Activated CD4-positive, CD25-positive, alpha-beta regulatory T cell treated with anti-CD3 and anti-CD28 coated beads, Interleukin-2, amount 50 U/mL, for 72 hours (primary cell): ENCODE results near the gene SMARCA4.

Source experiments
- DNase-seq: peaks from one replicate; pipeline ENCODE4 v3.0.0; 2021

SMARCA4 gene

GRCh38 chr19:11017275-11018035, 56.6 kb downstream of the SMARCA4 start:
- DNase-seq, result no peak

- DNase-seq, result no peak
Observed at GRCh38 chr19:11018179-11018578, 57.3 kb downstream of the SMARCA4 start.

GRCh38 chr19:11018763-11019162, 57.9 kb downstream of the SMARCA4 start:
- DNase-seq, result no peak

GRCh38 chr19:11019262-11019661, 58.4 kb downstream of the SMARCA4 start:
- no peak for DNase-seq

- DNase-seq, result no peak
Observed at GRCh38 chr19:11019824-11020223, 59.0 kb downstream of the SMARCA4 start.

- DNase-seq, result no peak
Observed at GRCh38 chr19:11020423-11020822, 59.6 kb downstream of the SMARCA4 start.

DNA sequence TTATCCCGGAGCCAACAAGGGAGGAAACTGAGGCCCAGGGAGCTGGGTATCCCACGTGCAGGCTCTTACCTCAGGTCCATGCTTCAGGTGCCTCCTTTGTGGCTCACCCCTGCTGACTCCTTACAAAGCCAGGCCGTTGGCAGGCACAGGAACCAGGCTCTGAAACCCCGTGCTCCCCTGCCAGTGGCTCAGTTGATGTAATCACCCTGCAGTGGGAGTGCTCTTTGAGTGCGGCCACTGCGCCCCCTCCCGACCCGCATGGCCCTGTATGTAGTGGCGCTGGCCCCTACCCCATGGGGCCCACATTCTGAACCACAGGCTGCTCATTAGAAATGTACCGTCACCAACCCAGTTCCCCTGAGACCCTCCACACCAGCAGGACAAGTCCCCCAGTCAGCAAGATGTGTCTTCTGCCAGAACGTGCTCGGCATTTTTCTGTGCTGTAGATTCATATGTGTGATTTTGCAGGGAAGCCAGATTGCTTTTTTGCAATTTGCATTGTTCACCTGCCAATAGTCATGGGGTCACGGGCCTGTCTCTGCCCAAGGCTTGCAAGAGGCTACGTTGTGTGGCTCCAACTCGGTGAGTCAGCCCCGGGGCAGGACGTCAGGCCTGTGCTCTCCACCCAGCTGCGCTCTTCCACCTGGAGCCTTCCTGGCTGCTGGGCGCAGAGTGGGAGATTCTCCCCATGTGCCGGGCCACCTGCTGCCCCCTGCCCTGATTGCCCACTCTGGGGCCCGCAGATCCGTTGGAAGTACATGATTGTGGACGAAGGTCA, 60.3 kb downstream of the SMARCA4 start:
- no peak for DNase-seq

DNA sequence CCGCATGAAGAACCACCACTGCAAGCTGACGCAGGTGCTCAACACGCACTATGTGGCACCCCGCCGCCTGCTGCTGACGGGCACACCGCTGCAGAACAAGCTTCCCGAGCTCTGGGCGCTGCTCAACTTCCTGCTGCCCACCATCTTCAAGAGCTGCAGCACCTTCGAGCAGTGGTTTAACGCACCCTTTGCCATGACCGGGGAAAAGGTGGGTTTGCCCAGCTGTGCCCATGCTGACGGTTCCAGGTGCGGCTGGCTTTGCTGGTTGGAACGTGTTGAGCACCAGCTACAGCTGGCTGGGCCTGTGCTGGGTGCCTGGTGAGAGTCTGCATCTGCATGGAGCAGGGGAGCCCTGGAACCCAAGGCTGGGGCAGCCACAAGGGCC, 60.9 kb downstream of the SMARCA4 start:
- no peak for DNase-seq

- no peak for DNase-seq
Observed at GRCh38 chr19:11023016-11023415, 62.2 kb downstream of the SMARCA4 start.

GRCh38 chr19:11023710-11024109, 62.9 kb downstream of the SMARCA4 start:
- DNase-seq, result no peak

- DNase-seq, result no peak
Observed at GRCh38 chr19:11024259-11024658, 63.4 kb downstream of the SMARCA4 start.

- DNase-seq, result no peak
Observed at GRCh38 chr19:11025006-11025405, 64.2 kb downstream of the SMARCA4 start.

DNA sequence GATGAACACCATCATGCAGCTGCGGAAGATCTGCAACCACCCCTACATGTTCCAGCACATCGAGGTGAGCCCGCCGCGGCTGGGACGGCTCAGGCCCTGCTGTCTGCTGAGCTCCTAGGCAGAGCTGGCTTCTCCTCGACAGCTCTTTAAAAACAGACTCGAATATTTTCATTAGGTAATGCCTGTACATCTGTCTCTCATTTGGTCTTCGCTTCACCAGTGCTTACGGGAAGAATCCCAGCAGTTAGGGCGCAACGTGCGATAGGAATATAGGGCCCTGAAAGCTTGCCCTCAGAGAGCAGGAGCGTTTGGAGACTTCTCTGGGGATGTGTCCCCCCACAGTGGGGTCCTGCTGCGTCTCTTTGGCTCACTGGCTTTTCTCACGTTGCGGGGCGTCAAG, 64.6 kb downstream of the SMARCA4 start:
- DNase-seq, result no peak

DNA sequence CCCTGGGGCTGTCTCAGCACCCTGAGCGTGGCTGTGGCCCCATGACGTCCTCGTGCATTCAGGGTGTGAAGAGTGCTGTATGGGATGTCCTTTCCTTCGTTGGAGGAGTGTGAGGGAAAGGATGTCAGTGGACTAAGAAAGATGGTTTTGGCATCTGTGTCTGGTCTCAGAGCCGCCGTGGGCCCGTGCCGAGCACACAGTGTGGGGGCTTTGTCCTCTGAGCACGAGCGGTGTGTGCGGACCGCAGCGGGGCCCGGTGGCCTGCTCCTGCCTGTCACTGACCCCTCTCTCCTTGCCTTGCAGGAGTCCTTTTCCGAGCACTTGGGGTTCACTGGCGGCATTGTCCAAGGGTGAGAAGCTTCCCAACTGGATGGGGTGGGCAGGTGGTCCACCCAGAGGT, 65.2 kb downstream of the SMARCA4 start:
- no peak for DNase-seq

DNA sequence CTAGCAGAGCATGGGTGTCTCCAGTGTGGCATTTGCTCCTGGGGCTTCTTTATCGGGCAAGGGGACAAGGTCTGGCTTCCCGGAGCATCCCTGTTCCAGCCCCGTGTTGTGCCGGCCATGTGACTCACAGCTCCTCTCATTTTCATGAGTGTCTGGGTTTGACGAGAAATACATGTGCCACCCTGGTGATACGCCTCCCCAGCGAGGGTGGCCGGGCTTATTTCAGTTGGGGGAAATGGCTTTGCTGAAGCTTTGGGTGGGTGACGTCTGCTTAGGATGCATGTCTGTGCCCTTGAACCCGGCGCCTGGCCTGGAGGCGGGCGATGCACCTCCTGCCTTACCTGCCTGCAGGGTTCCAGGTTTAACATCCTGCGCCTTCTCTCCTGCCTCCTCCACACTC, 66.6 kb downstream of the SMARCA4 start:
- no peak for DNase-seq

DNA sequence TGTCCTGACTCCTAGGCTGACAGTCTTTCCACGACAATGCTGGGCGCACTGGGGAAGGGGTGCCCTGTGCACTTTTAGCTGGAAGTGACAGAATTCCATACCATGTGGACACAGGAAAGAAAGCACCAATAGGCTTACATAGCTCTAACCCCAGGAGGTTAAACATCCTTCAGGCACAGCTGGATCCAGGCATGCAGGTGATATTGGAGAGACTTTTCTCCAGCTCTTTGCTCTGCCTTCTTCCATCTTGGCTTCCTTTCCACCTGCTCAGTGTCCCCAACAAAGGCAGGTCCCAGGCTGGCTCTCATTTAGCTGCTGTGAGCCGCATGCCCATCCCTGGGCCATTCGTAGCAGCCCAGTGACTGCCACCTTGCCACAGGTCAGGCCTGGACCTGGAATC, 67.3 kb downstream of the SMARCA4 start:
- DNase-seq, result no peak

- no peak for DNase-seq
Observed at GRCh38 chr19:11031421-11032070, 70.7 kb downstream of the SMARCA4 start.

DNA sequence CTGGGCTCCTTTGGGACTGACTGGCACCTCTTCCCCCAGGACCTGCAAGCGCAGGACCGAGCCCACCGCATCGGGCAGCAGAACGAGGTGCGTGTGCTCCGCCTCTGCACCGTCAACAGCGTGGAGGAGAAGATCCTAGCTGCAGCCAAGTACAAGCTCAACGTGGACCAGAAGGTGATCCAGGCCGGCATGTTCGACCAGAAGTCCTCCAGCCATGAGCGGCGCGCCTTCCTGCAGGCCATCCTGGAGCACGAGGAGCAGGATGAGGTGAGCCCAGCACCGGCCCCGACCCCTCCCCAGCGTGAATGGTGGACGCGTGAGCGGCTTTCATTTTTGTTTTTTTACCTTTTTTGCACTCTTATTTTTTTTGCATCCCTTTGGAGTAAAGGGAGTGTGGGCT, 72.4 kb downstream of the SMARCA4 start:
- DNase-seq, result no peak

- DNase-seq, result no peak
Observed at GRCh38 chr19:11033763-11034162, 72.9 kb downstream of the SMARCA4 start.

DNA sequence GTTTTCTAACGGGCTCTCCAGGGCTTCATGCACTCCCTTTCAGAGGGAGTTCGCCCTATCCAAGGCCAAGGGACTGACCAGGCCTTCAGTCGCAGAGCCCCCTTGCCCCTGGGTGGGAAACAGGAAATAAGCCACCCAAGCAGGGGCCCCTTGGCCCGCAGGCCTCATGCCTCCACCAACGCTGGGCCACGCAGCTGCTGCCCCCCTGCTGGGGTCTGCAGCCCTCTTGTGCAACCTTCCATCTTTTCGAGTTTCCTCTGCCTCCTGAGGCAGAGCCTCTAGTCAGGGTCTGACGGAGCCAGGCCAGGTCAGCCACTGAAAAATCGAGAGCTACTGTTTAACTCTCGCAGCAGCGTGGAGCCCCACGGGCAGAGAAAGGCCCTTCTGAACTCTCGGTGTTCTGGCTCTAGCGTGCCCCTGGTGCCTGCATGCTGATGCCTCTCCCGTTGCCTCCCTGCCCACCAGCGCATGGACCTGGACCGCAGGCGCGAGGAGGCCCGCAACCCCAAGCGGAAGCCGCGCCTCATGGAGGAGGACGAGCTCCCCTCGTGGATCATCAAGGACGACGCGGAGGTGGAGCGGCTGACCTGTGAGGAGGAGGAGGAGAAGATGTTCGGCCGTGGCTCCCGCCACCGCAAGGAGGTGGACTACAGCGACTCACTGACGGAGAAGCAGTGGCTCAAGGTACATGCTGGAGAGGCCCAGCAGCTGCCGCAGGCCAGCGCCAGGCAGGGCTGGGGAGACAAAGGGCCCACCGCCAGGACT, 73.8 kb downstream of the SMARCA4 start:
- no peak for DNase-seq

DNA sequence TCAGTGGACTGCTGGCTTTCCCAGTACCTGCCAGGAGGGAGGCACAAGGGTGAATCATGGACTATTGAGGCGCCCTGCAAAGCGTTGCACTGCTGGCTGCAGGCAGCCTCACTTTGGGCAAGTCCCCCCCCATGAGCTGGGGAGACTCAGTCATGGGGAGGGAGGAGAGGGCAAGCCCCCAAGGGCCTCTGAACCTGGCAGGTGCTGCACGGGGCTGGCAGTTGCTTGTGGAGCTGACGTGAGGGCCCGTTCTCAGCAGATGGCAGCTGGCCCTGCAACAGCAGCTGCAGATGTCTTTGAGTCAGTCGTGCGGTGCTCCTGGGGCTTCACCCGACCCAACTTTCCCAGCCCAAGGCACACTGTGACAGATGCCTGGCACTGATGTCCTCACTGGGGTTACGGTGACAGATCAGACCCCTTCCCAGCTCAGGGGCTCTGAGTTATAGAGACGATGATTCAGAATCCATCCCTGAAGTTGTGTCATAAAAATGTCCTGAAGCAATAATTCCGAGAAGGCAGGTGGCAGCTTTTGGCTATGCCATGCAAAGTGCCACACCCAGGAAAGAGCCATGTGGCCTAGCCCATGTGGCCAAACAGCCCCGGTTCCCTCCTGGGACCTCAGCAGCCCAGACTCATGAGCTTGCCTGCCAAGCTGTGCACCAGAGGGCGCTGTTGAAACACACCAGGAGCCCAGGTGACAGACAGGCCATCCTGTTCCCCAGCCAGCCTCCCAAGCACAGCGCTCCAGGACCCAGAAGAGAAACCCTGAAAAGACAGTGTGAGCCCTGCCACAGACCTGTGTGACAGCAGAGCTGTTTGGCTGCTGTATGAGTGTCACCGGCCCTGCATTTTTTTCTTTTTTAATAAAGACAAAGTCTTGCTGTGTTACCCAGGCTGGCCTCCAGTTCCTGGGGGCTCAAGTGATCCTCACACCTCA, 74.9 kb downstream of the SMARCA4 start:
- peak; percentile 83 for DNase-seq

DNA sequence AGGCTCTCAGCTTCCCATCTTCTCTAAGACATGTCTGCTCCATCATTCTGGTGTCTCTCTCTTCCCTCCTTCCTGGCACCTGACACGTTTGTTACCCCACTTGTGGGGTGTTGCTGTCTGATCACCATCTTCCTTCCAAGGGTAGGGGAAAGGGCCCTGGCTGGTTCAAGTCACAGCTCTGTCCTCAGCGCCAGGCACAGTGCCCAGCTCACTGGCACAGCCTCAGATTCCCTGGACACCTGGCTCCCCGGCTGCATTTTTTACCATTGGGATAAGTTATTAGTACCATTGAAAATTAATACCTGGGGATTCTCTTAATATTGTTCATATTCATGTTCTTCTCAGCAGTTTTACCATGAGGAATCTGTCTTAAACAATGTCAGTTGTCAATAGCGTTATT, 77.7 kb downstream of the SMARCA4 start:
- DNase-seq, result no peak
